Fibroblast of lung (primary cell): ENCODE results near the gene AK8. TPM values are rescaled to one million over a fixed set of nuclear protein-coding genes. Genes with fewer than 3 reads are reported as not detected.
A peak's percentile ranks its signal among the peaks of the same experiment; 100 is the strongest.

Experiments
- DNase-seq, 2 donors: peaks; one replicate each; pipeline versions ENCODE4 v3.0.0 to v3.0.0-alpha.2; 2010; ENCODE audit warnings: low read depth in 2 of 2
- H2AFZ ChIP-seq: 2 replicates; pipeline ENCODE4 v1.5.1; 2012; ENCODE audit warnings: low read length, control low read depth, inconsistent platforms
- H3K27ac ChIP-seq: 2 replicates; pipeline ENCODE4 v1.5.1; 2011; ENCODE audit warnings: low read length, control low read depth; ENCODE audit not compliant: insufficient read depth
- H3K27me3 ChIP-seq: 2 replicates; pipeline ENCODE4 v1.5.1; 2011; ENCODE audit warnings: mild to moderate bottlenecking, low read length; ENCODE audit not compliant: control insufficient read depth, insufficient read depth
- H3K36me3 ChIP-seq: 2 replicates; pipeline ENCODE4 v1.5.1; 2011; ENCODE audit warnings: low read length; ENCODE audit not compliant: control insufficient read depth, insufficient read depth
- H3K4me1 ChIP-seq: 2 replicates; pipeline ENCODE4 v1.5.1; 2011; ENCODE audit warnings: low read length; ENCODE audit not compliant: control insufficient read depth, insufficient read depth; ENCODE audit errors: extremely low read depth
- H3K4me2 ChIP-seq: 2 replicates; pipeline ENCODE4 v1.5.1; 2011; ENCODE audit warnings: low read length, control low read depth; ENCODE audit not compliant: insufficient read depth; ENCODE audit errors: extremely low read depth
- H3K4me3 ChIP-seq, 4 experiments: fragments of 200-600 bp in 1 of 4; sonication (generic) in 1 of 4; replicated peaks in 1 of 4; 2 replicates each; pipeline ENCODE4 v1.5.1; 2011 to 2016; ENCODE audit warnings: low read length in 4 of 4, low read depth in 3 of 4, mild to moderate bottlenecking in 3 of 4, control low read depth in 2 of 4, inconsistent platforms in 1 of 4, mixed read lengths in 1 of 4; ENCODE audit not compliant: insufficient read depth in 1 of 4; ENCODE audit errors: control extremely low read depth in 1 of 4
- H3K79me2 ChIP-seq: 2 replicates; pipeline ENCODE4 v1.5.1; 2012; ENCODE audit warnings: mild to moderate bottlenecking, low read length, inconsistent platforms; ENCODE audit not compliant: control insufficient read depth, insufficient read depth
- H3K9ac ChIP-seq: 2 replicates; pipeline ENCODE4 v1.5.1; 2011; ENCODE audit warnings: mild to moderate bottlenecking, low read length, control low read depth; ENCODE audit not compliant: insufficient read depth
- H3K9me3 ChIP-seq: 2 replicates; pipeline ENCODE4 v1.5.1; 2012; ENCODE audit warnings: low read depth, low read length; ENCODE audit not compliant: control insufficient read depth, insufficient read depth
- H4K20me1 ChIP-seq: 2 replicates; pipeline ENCODE4 v1.5.1; 2011; ENCODE audit warnings: low read length; ENCODE audit not compliant: control insufficient read depth, insufficient read depth; ENCODE audit errors: extremely low read depth
- CTCF ChIP-seq, 2 donors: IDR thresholded peaks in 1 of 2; conservative IDR thresholded peaks in 1 of 2; 1 replicate in 1 of 2; 2 replicates in 1 of 2; pipeline ENCODE4 v1.5.1; 2011 to 2012; ENCODE audit warnings: low read length in 2 of 2, control low read depth in 1 of 2, inconsistent platforms in 1 of 2, low read depth in 1 of 2, mild to moderate bottlenecking in 1 of 2
- EZH2 ChIP-seq: IDR thresholded peaks from 2 replicates; pipeline ENCODE4 v1.5.1; 2012; ENCODE audit warnings: low read length, control low read depth, mild to moderate bottlenecking; ENCODE audit errors: missing control alignments
- polyA plus RNA-seq, 2 donors: library from polyadenylated mRNA; depleted of rRNA in 1 of 2; stranded (reverse) in 1 of 2; unstranded in 1 of 2; fragments of >200 nt; gene quantifications; 2 replicates each; pipeline ENCODE4 v1.2.1, GENCODE V29; 2011 to 2012; ENCODE audit warnings: missing spikeins in 1 of 2
- total RNA-seq: library from RNA; depleted of rRNA; stranded (reverse); fragments of >200 nt; gene quantifications from 2 replicates; pipeline ENCODE4 v1.2.1, GENCODE V29; 2014

Gene AK8
- total and polyA plus RNA-seq, 2 donors (not counting 1 experiment from before 2014, with no cell fraction given), result 0.17 to 0.50 TPM

- H3K9me3 ChIP-seq, result no peaks in the 10 kb centered on the region
- H3K4me2 ChIP-seq, result no peak overlapping the region
- TF ChIP-seq EZH2 (no peak), CTCF (conservative IDR thresholded peaks at IDR 0.05 in 1 of 2, IDR thresholded peaks at IDR 0.05 in 1 of 2; ENCODE audit: low read depth in 1 of 2, low read length in 2 of 2) (no peak)
- no peak overlapping the region for H3K9ac ChIP-seq
- H3K27me3 ChIP-seq, result no peaks in the 10 kb centered on the region
- no peak for DNase-seq
- H3K4me1 ChIP-seq, result no peaks in the 10 kb centered on the region
- no peaks in the 10 kb centered on the region for H4K20me1 ChIP-seq
- no peak overlapping the region for H3K4me3 ChIP-seq
- no peak overlapping the region for H3K27ac ChIP-seq
- no peaks in the 10 kb centered on the region for H3K36me3 ChIP-seq
- no peak overlapping the region for H2AFZ ChIP-seq
- no peaks in the 10 kb centered on the region for H3K79me2 ChIP-seq
Measured at GRCh38 chr9:132753593-132753880, 124.5 kb downstream of the AK8 start.

DNA sequence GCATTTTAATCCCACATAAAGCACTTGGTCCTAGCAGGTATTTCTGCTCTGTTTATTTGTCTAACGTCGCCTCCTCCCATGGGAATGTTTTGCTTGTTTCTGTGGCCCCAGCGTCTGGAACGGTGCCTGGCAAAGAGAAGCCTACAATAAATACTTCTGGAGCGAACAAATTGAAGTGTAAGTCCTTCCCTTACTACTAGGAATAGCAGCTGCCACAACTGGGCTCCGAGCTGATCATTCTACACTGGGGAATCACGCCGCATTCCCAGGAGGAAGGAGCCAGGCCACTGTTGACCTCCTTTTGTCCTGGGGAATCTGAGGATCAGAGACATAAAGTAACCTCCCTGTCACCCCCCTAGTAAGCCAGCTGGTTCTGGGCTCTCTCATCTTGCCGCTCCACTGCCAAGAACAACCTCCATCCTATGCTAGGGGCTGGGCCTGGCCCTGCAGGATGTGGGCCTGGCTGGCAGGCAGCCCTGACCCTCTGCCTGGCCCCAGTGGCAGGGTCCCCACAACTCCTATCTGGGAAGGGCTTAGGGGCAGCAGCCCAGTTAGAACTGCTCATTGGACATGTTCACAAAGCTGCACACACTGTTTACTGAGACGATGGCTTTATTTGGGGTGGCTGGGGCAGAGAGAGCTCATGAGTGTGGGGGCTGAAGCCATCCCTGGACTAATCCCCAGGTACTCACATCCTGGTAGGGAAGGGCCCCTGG is 125.0 kb downstream of the AK8 start:
- no peak overlapping the region for H2AFZ ChIP-seq
- no peak overlapping the region for H3K9ac ChIP-seq
- no peaks in the 10 kb centered on the region for H3K36me3 ChIP-seq
- H3K4me2 ChIP-seq, result no peak overlapping the region
- H3K4me3 ChIP-seq, result no peak overlapping the region
- no peaks in the 10 kb centered on the region for H3K27me3 ChIP-seq
- H3K4me1 ChIP-seq, result no peaks in the 10 kb centered on the region
- H3K79me2 ChIP-seq, result no peaks in the 10 kb centered on the region
- H3K27ac ChIP-seq, result no peak overlapping the region
- peak in 1 of 2 donors; percentile 7 for DNase-seq
- no peaks in the 10 kb centered on the region for H4K20me1 ChIP-seq
- no peak for TF ChIP-seq CTCF (conservative IDR thresholded peaks at IDR 0.05 in 1 of 2, IDR thresholded peaks at IDR 0.05 in 1 of 2; ENCODE audit: low read depth in 1 of 2, low read length in 2 of 2)
- TF ChIP-seq EZH2, result no peak
- no peaks in the 10 kb centered on the region for H3K9me3 ChIP-seq

GRCh38 chr9:132750668-132751067 is 127.4 kb downstream of the AK8 start:
- H3K27me3 ChIP-seq, result peaks cover 6% of the 10 kb centered on the region
- no peak overlapping the region for H3K4me2 ChIP-seq
- no peaks in the 10 kb centered on the region for H3K4me1 ChIP-seq
- no peaks in the 10 kb centered on the region for H3K9me3 ChIP-seq
- no peak overlapping the region for H3K4me3 ChIP-seq
- no peak for TF ChIP-seq CTCF (conservative IDR thresholded peaks at IDR 0.05 in 1 of 2, IDR thresholded peaks at IDR 0.05 in 1 of 2; ENCODE audit: low read depth in 1 of 2, low read length in 2 of 2)
- no peak for TF ChIP-seq EZH2
- H3K9ac ChIP-seq, result no peak overlapping the region
- no peak overlapping the region for H2AFZ ChIP-seq
- no peak overlapping the region for H3K27ac ChIP-seq
- DNase-seq, result no peak
- H3K79me2 ChIP-seq, result no peaks in the 10 kb centered on the region
- H4K20me1 ChIP-seq, result no peaks in the 10 kb centered on the region
- no peaks in the 10 kb centered on the region for H3K36me3 ChIP-seq
